Limb (tissue), 2 donors: ENCODE measurements around the gene IRX4.

Source experiments
- DNase-seq, 2 donors: peaks; one replicate each; pipeline ENCODE4 v3.0.0-alpha.2; 2016; ENCODE audit errors: extremely low spot score in 2 of 2

The IRX4 gene

DNA sequence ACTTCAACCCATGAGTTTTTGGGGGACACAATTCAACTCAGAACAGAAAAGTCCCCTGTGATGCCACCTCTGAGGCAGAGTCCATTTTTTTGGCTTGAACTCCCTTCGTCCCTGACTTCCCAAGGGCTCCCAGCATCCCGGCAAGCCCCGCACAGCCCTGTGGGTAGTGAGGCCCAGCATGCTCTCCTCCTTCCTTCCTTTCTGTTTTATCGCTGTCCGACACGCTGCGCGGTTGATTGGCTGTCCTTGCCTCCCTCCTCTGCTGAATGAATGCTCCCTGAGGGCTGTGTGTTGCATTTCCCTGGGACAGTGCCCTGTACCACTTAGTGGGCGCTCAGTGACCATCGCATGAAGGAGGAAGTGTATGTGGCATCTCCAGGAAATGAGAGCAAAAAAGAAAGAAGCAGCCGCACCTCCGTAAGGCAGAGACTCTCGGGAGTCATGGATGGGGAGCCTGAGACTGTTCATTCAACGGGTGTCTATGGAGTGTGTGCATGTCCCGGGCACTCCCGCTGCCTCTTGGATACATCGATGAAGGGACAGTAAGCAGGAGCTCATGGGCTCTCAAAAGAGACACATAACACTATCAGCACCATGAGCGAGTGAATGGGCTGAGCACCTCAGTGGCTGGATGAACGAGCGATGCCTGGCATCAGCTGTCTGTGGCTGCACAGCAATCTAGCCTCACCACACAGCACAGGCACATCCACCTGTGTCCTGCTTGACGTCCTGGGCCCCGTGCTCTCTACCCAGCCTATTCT lies 10.1 kb upstream of the IRX4 start:
- DNase-seq: no peak

DNA sequence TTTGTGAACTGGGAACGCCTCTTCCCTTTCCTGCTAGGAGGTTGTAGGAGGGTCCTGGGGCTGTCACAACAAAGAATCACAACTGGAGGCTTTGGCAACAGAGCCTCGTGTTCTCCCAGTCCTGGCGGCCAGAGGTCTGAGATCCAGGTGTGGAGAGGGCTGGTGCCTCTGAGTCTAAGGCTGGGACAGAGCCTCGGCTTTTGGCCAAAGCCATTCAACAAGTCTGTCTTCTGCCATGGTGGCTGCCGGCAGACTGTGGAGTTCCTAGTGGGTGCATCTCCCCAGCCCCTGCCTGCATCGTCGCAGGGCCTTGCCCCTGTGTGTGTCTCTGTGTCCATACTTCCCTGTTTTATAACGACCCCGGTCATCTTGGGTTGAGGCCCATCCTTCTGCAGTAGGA lies 9.5 kb upstream of the IRX4 start:
- peak in 1 of 2 donors; percentile 11 for DNase-seq

DNA sequence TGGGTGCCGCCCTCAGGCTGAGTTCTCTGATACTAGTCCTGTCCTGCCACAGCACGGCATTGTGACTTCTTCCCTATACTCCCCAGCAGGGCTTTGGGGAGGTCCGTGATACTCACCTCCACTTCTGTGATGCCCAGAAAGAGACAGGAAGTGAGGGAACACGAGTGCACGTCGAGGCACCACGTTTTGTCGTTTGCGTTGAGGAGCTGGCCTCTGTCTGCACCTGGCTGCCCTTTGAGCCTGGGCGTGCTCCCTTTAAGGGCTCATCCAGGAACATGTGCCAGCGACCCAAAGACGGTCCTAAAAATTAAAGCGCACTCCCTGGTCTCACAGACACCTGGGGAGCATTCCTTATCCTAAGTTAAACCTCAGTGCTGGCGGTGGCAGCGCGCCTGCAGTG lies 8.7 kb upstream of the IRX4 start:
- peak in 1 of 2 donors; percentile 6 for DNase-seq

DNA sequence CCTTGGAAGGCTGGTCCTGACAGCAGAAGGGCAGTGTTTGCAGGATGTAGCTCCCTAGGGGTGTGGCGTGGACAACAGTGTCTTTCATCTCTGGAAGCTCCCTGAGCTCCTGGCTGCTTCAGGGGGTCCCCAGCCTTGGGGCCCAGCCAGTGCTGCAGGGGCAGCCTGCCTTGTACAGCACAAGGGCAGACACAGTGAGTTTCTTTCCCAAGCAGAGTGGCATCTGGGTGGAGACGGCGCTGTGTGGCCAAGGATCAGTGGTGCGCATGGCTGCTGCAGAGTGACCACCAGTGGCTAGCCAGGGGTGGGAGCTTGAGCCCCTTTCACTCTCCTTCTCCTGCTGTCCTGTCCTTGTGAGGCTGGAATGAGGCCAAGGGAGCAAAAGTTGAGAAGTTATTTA lies 7.6 kb upstream of the IRX4 start:
- peak in 1 of 2 donors; percentile 11 for DNase-seq

DNA sequence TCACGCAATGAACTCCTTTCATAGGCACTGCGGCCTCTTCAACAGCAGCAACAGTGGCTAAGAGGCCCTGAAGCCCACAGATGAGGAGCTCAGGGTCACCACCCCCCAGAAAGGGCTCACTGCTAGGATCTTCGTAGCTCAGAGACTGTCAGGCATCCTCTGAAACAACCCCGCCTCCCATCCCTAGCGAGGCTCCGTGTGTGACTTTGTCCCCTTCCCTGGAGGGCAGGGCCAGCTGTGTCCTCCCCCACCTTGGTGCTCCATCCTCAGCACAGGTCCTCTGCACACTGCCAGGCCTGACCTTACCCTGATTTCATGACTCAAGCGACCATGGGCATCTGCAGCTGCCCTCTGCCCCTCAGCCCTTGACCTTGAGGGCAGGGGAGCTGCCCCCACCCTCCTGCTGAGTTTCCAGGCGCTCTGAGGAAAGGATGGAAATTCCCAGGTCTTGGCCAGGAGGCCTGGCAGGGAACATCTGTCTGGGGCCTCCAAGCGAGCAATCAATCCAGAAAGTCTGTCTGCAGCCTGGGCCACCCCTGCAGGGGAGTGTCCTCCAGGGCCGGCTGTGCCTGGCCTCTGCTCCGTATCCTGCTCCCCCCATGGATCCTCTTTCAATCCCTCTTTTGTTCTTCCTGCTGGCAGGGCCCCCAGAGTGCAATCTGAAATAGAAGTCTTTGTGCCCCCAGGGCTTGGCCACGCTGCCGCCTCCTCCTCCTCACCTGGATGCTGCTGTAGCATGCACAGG lies 6.8 kb upstream of the IRX4 start:
- DNase-seq: peak in 1 of 2 donors; percentile 20

DNA sequence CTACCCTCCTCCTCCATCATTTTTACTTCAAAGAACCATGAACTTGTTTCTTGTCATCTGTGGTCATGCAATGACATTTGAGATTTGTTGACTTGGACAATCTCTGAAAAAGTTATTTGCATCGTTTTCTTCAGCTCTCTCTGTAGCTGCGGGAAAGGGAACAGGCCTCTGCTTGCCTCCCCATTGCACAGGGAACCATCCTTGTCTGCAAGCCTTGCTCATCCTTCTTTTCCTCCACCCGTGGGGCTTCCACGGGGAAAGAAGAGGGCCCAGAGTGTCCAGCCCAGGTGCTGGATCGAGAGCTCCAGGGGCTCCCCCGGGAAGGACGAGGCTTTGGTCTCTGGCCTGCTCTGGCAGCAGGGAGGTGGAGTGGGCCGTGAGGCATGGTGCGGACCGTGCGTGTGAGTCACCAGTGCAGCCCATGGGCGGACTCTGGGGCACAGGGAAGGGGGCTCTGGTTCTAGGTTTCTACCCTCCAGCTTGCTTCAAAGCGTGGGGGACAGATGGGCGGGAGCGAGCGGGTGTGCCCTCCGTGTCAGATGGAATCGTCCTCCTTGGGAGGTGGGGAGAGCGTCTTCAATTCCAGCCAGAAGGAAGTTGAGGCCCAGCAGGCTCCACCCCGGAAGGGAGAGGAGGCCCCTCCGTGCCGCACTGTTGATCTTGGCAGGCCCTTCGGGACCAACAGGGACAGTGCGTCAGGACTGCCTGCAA lies 6.0 kb upstream of the IRX4 start:
- DNase-seq: peak in 1 of 2 donors; percentile 31

DNA sequence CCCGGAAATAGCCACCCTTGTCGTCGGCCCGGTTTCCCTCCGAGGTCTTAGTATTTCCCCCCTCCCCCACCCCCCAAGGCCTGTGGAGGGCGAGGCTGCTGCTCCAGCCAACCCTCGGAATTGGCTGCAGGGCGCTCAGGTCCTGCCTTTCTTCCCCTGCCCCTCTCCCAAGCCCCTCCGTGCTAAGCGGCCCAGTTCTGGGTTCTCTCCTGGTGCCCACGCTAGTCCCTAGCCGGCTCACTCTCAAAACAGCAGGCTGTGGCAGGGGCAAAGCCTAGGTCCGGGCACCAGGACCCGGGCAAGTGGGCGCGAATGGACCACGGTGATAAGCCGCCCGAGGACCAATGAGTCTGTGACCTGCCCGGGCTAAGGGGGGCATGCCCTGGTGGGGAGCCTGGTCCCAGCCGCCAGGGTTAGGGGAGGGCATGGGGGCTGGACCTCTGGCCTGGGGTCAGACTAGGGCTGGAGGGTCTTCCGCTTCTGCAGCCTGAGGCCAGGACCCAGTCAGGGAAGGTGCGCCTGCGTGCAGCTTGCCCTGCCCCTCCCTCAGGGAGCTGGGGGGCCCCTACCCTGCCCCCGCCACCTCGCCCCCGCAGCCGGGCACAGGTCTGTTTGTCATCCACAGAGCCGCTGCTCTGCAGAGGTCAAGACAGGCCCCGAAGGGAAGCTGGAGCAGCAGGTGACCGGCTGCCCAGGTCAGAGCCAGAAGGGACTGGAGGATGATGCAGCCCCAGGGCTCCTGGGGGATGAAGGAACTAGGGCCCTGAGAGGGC lies 5.0 kb upstream of the IRX4 start:
- DNase-seq: peak in 1 of 2 donors; percentile 32

DNA sequence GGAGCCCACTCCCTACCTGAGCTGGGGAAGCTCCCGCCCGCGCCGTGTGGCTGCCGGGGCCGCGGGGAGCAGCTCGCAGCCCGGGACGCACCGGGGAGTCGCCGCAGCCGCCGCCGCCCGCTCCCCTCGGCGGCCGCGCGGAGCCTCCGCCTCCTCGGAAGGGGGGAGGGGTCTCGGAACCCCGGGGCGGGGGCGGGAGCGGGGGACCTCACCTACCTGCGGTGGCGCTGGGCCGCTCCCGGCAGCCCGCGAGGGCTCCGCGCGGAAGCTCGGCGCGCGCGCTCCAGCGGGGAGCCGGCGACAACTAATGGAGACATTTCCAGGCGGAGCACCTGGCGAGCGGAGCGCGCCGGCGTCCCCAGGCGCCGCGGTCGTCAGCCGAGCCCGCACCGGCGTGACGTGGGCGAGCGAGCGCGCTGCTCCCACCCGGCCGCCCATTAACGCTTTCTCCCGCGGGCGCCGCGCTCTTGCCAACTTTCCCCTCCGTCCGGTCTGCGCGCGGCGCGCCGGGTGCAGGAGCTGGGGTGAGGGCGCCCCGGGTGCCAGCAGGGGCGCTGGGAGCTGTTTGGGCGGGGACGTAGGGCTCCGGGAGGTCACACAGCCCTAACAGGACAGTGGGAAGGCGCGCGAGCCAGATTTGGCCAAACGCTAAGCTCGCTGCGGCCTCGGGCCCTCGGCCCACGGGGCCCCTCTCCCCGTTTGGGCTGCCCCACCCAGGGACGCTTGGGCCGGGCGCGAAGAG lies 4.3 kb upstream of the IRX4 start:
- peak in 1 of 2 donors; percentile 46 for DNase-seq

DNA sequence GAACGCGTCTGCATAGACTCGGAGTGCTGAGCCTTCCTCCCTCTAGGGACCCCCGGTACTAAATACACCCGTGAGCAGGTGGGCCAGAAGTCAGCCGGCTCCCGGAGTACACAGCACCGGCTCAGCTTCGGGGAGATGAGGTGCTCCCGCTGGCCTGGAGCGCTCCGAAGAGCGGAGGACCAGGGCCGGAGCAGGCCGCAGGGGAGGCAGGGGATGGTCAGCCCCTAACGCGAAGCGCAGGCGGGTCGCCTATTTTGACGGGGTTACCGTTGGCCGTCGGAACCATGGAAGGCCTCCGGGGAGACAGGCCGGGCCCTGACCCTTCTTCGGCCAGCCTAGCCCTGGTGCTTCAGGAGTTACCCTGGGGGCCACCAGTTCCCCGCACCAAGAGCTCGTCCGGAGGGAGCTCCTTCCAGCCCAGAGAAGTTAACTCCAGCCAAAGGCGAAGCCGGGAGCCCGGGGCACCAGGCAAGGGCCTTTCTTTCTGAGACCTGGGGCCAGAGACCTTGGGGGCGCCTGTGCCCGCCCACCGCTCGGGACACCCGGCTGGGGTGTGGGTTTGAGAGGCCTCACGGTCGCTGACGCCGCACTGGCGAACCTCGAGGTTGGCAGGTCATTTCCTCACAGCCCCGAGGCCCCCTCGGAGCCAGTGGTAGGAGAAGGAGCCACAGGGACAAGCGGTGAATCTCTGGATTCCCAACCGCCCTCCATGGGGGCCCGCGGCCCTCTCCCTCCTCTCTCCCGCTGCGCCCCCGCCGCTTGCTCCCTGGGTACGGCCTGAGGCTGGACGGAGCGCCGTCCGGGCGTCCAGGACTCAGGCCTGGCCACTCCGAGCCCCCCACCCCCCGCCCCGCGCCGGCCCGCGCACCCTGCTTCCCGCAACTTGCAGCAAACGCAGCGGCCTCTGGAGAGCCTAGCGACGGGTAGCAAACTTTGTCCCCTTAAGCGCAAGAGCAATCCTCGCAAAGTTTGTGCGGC lies 3.4 kb upstream of the IRX4 start:
- DNase-seq: peak in 1 of 2 donors; percentile 33

DNA sequence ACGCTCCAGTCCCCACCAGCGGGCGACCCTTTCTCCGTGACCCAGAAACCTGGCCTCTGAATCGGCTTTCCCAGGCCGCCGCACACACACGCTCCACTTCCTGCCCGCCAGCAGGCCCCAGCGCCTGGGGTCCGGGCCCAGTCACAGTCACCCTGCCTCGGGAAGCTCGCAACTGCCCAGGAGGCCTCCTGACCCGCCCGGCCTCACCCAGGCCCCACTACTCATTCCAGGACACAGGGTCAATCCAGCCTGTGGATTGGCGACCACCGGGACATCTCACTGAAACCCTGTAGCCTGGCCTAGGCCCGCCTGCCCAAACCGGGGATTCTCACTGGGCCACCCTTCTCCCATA lies 2.7 kb upstream of the IRX4 start:
- DNase-seq: peak in 1 of 2 donors; percentile 35

DNA sequence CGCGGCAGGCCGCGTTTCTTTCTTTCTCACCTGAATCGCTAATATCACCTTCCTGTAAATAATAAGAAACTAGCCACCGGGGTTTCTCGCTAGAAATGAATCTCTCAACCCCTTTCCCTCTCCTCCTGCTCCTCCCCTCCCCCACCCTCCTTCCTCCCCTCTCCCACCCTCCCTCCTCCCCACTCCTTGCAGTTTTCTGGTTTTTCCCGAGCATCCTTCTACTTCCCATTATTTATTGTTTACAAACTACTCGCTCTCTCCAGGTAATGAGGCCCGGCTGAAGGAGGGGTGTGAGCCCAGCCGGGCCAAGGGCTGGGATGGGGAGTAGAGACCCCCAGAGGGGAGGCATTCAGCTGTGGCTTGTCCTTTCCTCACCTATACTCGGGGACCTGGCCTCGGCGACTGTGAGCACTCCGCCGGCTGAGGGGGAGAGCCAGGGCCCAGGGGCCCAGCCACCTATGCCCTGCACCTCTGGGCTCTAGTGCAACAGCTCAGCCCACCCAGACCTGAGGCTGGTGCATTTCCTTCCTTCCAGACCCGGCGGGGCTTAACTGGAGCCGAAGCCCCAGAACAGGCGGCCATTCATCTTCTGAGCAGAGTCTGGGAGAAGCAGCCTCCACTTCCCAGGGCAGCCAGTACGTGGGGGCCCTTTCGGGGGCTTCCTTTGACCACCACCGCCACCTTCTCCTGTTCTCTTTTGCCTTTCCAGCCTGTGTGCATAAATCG lies 2.1 kb upstream of the IRX4 start:
- peak in 1 of 2 donors; percentile 31 for DNase-seq

DNA sequence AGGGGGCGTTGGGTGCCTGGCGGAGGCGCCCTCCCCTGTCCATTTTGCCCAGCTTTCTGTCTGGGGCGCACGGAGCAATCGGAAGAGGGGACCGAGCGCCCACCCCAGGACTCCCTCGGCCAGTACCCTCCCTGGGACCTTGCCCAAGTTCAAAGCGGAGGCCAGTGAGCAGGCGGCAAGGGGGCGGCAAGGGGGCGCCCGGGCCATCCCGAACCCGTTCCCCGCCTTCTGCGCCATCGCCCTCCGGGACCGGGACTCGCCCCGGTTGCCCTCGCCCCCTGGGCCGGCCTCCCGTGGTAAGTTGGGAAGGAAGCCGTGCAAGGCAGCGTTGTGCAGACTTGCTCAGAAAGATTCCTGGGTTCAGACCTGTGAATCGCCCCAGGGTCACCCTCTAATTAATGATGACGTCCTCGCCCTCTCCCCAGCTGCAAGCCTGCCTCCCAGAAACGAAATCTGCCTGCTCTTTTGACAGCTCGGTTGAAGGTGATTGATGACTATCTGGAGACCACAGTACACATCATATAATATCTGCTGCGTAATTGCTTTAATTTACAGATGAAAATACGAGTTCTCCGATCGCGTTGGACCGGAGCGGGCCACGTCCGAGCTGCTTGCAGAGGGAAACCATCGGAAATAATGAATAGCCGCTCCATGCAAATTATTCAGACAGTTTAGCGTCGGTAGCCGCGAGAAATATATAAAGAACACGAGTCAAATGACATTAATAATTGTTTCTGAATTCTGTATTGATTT lies 1.4 kb upstream of the IRX4 start:
- peak in 1 of 2 donors; percentile 44 for DNase-seq

DNA sequence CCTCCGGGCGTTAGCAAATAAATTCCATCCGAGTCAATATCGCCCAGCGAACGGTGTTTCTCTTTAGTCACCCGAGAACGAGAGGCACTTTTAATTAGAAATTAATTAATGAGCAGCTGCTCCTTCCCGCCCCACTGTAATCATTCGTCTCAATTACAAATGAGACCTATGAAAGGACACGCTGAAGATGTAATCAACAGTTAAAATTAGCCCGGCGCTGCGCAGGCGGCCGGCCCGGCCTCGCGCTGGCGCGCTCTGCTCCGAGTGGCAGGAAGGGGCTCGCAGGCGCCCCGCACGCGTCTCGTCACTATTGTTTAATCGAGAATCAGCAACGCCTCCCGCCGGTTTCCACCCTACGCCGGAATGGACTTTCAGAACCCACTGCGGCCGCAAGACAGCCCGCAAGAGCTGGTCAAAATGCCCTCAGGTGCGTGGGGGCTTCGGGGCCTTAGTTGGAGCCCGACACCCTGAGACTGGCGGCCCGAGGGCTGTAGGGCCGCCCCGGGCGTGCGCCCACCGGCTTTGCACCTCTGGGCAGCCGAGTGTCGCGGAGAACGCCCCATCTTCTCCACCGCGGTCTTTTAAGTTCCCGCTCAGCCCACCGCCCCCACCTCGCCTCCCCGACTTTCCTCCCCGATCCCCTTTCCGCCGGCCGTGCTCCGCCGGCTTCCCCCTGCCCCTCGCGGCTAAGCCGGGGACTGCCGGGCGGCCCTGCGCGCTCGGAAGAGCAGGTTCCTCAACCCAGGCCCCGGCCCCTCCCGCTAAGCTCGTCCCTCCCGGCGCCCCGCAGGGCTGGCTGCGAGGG lies 597 bp upstream of the IRX4 start:
- DNase-seq: peak in 1 of 2 donors; percentile 65

DNA sequence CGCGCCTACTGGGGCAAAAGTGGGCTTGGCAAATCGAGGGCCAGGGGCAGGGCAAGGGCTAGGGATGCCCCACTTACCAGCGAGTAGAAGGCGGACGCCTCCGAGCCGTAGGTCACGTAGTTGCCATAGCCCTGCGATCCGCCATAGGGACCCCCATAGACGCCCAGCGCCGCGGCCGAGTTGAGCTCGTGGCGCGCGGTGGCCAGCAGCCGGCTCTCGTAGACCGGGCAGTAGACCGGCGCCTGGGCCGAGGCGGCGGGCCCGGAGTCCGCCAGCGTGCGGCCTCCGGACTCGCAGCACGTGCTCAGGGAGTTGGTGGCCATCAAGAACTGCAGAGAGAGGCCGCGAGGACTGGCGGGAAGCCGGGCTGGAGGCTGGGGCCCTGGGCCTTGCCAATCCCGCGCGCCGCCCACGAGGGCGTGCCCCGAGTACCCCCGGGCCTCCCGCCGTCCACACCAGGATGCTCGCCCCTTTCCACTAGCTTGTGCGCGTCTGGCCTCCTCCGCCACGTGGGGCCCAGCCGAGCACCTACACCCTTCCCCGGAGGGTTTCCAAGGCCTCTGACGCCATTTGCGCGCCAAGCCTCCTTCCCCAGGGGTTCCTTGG lies 891 bp downstream of the IRX4 start:
- DNase-seq: no peak

DNA sequence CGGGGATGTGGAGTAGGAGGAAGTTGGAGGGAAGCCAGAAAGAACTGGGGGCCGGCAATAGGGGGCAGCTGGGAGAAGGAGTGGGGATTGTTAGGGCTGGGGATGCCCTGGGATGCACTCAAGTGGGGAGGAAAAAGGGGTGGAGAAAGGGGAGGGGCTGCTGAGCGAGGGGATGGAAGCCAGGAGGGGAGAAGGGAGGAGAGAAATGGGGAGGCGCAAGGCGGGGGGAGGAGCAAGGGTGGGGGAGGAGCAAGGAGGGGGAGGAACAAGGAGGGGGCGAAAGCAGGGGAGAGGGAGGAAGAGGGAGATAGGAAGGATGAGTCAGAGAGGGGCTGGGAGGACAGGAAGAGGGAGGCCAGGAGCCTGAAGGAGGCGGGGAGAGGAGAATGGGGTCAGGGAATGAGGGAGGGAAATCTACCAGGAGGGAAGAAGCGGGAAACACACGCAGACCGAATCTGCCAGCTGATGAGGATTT lies 1.6 kb downstream of the IRX4 start:
- no peak for DNase-seq

DNA sequence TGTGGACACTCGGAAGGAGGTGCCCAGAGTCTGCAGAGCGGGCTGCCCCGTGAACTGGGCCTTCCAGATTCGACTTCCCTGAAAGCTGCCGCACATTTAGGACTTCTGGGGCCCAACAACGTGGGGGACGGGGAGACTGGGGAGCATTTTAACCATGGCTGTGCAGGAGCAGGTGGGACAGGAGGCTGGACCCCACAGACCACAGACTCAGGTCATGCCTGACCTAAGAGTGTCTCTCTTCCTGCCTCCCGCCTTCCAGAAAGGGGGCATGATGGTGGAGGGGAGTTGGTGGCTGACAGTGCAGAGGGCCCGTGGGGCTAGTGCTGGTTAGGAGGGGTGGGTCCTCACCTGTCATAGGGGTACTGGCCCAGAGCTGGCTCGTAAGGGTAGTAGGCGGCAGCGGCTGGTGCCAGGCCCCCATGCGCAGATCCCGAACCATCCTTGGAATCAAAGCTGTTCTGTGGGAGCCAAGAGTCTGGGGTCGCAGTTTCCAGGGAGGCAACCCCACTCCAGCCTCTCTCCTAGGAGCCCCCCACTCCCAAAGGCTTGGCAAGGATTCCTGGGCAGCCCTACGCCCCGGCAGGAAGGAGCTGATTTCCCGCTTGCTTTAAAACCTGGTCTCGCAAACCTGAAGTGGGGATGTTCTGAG lies 2.2 kb downstream of the IRX4 start:
- DNase-seq: no peak
